DMS 273 (cell line): ENCODE data around the gene TSPAN16.

Source experiments
- DNase-seq: peaks from one replicate; lab custom pipeline; 2025; ENCODE audit not compliant: unreplicated experiment; lab: John Stamatoyannopoulos, UW

Gene TSPAN16

DNA sequence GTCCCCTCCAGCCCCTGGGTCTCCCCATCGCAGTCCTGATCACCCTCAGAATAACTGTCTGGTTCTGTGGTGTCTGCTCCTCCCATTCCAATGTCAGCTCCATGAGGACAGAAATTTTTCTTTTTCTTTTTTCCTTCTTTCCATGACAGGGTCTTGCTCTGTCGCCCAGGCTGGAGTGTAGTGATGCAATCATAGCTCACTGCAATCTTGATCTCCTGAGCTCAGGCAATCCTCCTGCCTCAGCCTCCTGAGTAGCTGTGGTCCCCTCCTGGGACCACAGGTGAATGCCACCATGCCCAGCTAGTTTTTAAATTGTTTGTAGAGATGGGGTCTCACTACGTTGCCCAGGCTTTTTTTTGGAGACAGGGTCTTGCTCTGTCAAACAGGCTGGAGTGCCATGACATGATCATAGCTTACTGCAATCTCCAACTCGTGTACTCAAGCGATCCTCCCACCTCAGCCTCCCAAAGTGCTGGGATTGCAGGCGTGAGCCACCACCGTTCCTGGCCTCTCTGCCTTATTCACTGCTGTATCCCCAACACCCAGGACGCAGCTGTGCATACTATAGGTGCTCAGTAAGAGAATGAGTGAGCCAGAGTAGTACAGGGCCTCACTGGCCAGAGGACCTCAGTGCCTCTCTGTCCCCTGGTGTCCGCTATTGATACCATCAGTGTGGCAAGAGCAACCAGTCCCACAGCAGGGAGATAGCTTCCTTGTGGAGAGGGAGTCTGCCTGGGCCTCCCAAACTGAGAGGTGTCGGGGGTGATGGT, 28.5 kb upstream of the TSPAN16 start:
- DNase-seq: no peak

DNA sequence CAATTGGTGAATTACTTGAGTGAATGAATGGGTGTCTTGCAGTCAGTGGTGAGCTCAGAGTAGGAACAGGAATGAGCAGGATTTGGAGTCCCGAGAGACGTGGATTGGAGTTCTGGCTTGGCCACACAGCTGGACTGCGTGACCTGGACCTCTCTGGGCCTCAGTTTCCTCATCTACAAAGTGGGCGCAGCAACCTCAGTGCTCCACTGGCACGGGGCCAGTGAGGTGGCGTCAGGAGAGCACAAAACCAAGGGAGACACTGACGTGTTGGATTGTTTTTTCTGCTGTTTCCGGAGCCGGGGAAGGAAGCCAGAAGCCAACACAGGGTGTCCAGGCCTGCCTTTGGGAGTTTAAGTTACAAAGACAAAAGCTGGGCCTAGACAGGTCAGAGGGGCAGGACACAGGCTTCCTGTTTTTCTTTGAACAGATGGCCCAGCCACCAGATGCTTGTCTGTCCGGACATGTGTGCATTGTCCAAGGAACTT, 27.1 kb upstream of the TSPAN16 start:
- DNase-seq: peak; percentile 67

DNA sequence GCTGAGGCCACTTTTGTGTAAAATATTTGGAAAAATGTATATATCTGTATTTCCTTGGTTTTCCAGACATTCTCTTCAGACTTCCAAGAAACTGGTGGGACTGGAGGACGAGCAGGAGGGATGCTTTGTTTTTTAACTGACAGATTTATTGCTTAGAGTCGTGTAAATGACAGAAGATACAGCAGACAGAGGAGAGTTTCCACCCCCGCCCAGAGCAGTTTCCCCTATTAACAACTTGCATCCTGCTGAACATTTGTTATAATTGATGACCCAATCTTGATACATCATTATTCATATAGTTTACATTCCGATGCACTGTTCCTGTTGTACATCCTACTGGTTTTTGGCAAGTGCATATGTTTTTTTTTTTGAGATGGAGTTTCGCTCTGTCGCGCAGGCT, 26.6 kb upstream of the TSPAN16 start:
- DNase-seq: no peak

DNA sequence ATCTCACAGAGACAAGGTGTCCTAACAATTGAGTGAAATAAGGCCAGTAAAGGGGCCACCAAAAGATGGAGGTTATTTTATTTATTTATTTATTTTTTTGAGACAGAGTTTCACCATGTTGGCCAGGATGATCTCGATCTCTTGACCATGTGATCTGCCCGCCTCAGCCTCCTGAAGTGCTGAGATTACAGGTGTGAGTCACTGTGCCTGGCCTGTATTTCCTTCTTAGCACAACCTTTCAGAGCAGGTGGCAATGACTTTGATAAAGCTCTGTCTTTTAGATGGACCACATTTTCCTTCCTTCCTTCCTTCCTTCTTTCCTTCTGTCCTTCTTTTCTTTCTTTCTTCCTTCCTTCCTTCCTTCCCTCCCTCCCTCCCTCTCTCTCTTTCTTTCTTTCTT, 22.7 kb upstream of the TSPAN16 start:
- DNase-seq: no peak

DNA sequence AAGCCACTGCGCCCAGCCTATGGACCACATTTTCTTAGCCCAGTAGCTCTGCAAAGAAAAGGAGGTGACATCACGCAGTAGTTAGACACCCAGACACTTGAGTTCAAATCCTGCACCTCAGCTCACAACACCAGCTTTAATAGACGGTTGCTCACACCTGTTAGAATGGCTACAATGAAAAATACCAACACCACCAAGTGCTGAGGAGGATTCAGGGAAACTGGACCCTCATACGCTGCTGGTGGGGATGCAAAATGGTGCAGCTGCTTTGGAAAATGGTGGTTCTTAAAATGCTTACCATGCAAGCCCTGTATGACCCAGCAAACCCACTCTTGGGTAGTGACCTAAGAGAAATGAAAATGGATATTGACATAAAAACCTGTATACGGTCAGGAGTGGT, 22.0 kb upstream of the TSPAN16 start:
- DNase-seq: no peak

DNA sequence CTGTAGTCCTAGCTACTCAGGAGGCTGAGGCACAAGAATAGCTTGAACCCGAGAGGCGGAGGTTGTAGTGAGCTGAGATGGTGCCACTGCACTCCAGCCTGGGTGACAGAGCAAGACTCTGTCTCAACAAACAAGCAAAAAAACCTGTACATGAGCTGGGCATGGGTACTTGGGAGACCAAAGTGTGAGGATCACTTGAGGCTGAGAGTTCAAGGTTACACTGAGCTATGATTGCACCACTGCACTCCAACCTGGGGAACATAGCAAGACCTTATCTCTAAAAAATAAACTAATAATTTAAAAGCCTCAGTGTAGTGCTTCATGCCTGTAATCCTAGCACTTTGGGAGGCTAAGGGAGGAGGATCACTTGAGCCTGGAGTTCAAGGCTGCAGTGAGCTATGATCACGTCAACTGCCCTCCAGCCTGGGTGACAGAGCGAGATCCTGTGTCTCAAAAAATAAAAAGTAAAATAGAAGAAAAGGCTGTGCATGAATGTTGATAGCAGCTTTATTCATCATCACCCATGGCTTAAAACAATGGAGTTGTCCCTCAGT, 21.4 kb upstream of the TSPAN16 start:
- DNase-seq: no peak

DNA sequence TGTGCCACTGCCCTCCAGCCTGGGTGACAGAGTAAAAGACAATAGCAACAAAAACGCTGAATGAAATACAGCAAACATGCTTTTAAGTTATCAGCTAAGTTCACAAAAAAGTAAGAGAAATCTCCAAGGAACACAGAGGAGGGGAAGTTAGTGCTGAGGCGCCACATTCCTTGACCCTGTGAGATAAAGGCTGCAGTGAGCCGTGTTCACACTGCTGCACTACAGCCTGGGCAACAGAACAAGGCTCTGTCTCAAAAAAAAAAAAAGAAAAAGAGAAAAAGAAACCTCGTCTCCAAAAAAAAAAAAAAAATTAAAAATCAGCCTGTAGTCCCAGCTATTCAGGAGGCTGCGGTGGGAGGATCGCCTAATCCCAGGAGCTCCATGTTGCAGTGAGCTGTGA, 17.3 kb upstream of the TSPAN16 start:
- no peak for DNase-seq

DNA sequence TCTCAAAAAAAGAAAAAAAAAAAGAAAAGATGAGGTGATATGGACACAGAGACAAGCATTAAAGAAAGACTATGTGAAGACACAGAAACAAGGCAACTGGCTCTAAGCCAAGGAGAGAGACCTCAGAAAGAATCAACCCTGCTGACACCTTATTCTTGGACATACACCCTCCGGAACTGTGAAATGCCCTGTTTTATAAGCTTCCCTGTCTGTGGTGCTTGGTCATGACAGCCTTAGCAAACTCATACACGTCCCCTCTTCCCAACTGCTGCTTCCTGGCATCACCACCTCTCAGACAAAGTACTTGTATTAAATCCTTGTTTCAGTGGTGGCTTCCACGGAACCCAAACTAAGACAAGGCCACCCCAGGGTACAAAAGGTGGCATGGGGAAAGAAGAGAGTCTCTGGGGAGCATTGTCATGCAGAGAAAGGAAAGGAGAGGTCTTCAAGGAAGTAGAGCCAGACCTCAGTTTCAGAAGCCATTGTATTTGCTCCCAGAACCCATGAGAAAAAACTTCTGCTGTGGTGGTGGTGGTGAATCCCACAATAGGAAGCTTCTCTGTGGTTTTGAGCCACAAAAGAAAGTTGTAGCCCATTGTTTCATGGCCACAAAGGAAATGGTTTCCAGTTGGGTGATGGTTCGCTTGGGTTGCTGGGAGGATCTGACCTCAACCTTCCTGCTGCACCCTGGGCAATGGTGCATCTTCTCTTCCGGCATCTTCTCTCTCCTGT, 16.3 kb upstream of the TSPAN16 start:
- no peak for DNase-seq

DNA sequence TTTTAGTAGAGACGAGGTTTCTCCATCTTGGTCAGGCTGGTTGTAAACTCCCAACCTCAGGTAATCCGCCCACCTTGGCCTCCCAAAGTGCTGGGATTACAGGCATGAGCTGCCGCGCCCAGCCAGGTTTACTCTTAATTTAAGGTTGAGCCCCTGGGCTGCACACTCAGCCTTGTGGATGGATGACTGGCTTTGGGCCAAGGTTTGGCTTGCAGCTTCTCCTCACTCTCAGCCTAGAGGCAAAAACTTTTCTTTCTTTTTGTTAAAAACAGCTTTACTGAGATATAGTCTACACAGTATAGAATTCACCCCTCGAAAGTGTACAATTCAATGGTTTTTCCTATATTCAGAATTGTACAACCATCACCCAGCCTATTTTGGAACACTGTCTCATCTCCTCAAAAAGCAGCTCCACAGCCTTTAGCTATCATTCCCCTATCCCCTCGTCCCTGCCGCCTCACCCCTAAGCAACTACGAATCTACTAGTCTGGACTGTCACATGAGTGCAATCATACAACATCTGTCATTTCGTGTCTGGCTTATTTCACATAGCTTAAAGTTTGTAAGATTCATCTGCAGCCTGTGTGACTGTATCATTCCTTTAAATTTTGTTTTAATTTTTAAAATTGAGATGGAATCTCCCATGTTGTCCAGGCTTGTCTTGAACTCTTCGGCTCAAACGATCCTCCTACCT, 14.5 kb upstream of the TSPAN16 start:
- peak; percentile 27 for DNase-seq

DNA sequence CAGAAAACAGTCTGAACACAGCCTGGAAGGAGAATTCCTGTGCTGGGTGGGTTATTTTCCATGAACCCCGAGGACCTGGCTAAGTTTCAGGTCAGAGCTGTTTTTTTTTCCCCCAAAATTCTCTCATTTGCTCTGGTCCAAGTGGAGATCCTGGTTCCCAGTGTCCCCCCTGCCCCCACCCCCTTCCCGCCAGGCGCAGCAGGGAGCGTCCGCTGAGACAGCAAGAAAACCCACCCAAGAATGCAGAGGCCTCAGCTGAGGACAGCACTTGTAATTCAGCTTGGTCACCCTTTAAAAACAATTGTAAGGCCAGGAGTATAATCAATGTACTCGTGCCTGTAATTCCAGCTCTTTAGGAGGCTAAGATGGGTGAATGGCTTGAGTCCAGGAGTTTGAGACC, 11.4 kb upstream of the TSPAN16 start:
- DNase-seq: no peak

DNA sequence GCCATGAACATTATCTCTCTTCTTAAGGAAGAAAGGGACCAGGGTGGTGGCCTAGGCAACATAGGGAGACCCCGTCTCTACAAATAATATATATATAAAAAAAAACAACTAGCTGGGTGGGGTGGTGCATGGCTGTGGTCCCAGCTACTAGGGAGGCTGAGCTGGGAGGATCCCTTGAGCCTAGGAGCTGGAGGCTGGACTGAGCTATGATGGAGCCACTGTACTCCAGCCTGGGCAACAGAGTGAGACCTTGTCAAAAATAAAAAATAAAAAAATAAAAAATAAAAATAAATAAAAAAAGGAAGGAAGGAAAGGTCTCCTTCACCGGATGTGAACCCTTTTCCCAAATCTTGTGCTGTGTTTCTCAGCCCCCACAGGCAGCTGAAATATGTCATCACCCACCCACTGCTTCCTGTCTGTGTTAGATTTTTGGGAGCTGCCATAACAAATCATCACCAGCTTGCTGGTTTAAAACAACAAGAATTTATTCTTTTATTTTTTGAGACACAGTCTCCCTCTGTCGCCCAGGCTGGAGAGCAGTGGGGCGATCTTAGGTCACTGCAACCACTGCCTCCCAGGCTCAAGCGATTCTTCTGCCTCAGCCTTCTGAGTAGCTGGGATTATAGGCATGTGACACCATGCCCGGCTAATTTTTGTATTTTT, 9.5 kb upstream of the TSPAN16 start:
- no peak for DNase-seq

DNA sequence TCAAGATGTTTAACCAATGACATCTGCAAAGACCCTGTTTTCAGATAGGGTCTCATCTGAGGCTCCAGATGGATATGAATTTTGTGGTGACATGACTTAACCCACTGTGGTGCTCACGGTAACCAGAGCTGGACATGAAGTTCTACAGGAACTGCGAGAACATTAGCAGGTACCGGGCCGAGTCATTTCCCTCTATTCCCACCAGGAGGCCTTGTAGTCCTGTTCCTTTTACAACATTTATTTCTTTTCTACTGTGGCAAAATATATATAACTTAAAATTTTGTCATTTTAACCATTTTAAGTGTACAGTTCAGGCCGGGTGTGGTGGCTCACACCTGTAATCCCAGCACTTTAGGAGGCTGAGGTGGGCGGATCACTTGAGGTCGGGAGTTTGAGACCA, 7.6 kb upstream of the TSPAN16 start:
- DNase-seq: peak; percentile 45

DNA sequence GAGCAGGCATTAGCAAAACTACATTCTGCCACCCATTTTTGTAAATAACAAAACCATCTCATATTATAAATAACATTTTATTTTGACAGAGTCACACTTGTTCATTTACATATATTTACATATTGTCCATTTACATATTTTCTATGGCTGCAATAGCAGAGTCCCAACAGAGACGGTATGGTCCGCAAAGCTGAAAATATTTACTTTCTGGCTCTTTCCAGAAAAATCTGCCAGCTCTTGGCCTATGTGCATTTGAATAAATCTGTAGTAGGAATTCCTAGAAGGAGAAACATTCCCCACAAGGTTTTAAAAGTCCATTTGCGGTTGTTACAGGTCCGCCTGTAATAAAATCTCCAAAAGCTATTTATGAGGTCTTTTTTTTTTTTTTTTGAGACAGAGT, 5.7 kb upstream of the TSPAN16 start:
- no peak for DNase-seq

DNA sequence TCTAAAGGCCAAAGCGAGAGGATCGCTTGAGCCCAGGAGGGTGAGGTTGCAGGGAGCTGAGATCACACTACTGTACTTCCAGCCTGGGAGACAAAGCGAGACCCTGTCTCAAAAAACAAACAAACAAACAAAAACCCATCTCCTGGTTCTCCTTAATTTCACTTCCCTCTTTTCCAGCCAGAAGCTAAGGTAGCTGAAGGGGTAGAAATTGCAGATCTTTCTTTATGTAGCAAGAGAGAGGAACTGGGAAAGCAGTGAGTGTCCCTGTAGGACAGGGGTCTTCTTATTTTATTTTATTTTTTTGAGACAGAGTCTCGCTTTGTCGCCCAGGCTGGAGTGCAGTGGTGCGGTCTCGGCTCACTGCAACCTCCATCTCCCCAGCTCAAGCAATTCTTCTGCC, 4.5 kb upstream of the TSPAN16 start:
- no peak for DNase-seq

DNA sequence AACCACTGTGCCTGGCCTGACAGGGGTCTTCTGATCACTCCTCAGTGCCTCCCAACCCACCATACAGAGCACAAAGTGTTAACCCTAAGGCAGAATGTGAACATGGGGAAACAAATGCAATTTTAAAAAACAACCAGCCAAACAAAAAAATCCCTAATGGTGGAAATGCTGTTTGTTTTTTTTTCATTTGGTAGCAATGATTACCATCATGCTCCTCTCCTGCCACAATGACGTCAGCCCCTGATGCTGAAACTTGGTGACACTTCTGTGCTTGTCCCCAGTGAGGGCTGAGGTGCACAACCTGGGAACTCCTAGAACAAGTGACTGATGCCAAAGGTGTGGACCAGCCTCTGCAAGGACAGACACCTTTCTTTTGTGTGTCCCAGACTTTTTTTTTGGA, 4.0 kb upstream of the TSPAN16 start:
- DNase-seq: no peak

DNA sequence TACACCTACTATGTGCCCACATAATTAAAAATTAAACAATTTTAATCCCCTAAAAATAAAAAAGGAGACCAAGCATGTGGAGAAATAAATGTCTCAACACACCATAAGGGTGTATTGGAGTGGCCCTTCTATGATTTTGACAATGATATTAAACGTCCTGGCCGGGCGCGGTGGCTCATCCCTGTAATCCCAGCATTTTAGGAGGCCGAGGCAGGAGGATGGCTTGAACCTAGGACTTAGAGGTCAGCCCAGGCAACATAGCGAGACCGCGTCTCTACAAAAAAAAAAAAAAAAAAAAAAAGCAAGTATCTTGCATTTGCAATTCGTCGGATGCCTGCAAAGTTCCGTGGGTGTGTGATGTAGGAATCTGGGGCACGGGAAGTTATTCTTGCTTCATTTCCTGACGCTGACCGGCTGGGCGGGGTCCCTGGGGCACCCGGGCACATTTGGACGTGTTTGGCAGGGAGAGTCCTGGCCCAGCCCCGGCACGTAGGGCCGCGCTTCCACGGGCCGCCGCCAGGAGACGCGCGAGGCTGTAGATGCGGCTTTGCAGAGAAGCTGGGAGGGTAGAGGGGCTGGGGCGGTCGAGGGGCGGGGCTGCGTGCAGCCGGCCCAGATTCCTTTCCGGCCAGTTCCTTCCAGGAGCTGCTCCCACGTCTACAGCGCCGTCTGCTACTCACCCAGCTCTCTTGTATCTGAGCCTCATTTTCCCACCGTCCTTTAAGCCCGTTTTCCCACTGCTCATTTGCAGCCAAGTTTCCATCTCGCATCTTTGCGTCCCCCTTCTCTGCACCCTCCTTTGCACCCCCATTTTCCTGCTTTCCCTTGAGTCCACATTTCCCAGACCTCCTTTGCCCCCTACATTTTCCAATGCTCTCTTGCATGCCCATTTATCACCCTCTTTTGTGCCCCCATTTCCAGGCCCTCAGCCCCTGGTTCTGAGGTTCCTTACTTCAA, 2.2 kb upstream of the TSPAN16 start:
- peak; percentile 96 for DNase-seq

DNA sequence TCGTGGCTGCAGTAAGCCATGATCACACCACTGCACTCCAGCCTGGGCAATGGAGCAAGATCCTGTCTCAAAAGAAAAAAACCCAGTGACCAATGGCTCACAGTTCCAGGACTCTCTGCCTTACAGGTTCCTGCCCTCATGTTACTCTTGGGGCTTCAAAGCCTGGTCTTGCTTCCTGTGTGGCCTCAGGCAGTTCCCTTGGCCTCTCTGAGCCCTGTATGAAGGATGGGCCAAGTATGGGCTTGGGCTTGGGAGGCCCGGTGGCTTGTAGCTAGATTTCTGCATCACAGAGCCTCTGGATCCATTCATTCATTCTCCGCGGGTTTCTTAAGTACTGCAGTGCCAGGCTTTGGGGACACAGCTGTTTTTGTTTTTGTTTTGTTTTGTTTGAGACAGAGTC, 780 bp upstream of the TSPAN16 start:
- DNase-seq: no peak

DNA sequence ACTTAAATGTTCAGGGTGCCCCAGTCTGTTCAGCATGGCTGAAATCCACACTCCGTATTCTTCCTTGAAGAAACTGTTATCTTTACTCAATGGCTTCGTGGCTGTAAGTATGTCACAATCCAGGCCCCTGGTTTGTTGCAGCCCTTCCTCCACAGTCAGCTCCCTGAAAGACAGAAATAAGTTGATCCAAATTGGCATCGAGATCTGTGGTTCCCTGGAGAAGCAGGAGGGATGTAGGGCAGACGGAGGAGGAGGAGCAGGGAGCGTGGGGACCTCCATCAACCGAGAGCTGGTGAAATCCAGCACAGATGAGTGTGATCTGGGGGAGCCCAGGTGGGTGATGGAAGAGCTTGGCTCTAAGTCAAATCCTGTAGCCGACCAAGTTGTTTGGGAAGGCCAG, 304 bp downstream of the TSPAN16 start:
- DNase-seq: no peak

DNA sequence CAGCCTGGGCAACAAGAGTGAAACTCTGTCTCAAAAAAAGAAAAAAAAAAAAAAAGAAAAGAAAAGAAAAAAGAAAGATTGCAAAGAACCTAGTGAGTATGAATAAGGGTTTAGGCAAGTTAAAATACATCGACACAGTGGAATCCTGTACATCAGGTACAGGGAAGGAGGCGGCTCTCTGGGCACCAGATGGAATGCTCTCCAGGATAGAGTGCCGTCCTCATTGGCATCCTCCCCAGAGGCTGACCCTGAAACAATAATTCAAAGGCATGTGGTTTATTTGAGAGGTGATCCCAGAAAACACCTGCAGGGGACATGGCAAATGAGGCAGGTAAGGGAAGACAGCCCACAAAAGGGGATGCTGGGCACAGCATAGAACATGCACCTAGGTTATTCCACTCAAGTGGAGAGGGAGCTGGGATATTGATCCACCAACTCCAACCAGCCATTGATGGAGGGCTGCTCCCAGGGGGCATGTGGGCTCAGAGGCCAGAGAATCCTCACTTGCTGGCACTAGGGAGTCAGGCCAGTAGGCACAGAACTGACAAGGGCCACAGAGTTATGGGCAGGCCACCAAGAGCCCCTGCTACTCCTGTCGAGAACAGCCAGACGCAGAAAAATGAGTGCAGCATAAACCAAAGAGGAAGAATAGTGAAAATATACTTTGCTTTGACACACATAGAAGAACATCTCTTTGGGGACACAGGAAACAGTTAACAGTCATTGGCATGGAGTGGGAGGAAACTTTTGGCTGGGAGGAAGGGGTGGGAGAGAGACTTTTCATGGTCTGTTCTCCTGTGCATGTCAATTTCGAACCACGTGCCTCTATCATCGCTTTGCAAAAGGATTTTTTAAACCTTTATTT, 4.2 kb downstream of the TSPAN16 start:
- DNase-seq: no peak
